Heart right ventricle (tissue), 16 donors: ENCODE results near the gene RAB44. TPM values are rescaled to one million over a fixed set of nuclear protein-coding genes. Genes with fewer than 3 reads are reported as not detected.
A peak's percentile ranks its signal among the peaks of the same experiment; 100 is the strongest.

Experiments
- ATAC-seq, 8 donors: fragments of 200-7000 bp; cut with Tn5 transposase; one replicate each; pipeline ENCODE4 v1.9.1; 2020; ENCODE audit warnings: mild to moderate bottlenecking in 8 of 8, moderate library complexity in 8 of 8, moderate number of reproducible peaks in 1 of 8
- DNase-seq, 2 donors: peaks; one replicate each; pipeline ENCODE4 v3.0.0-alpha.2; 2020
- H3K27ac ChIP-seq, 10 donors: fragments of 200-600 bp; sonication (generic) in 2 of 10; one replicate each; pipeline versions ENCODE4 v1.5.0 to v1.8.0; 2020 to 2022; ENCODE audit warnings: mild to moderate bottlenecking in 3 of 10
- H3K27me3 ChIP-seq, 7 donors: fragments of 200-600 bp; one replicate each; pipeline ENCODE4 v1.8.0; 2021 to 2022; ENCODE audit warnings: mild to moderate bottlenecking in 2 of 7
- H3K36me3 ChIP-seq, 9 donors: fragments of 200-600 bp; sonication (generic) in 1 of 9; one replicate each; pipeline versions ENCODE4 v1.5.0 to v1.8.0; 2020 to 2022; ENCODE audit warnings: mild to moderate bottlenecking in 2 of 9
- H3K4me1 ChIP-seq, 9 donors: fragments of 200-600 bp; sonication (generic) in 1 of 9; one replicate each; pipeline versions ENCODE4 v1.5.0 to v1.8.0; 2020 to 2022; ENCODE audit warnings: mild to moderate bottlenecking in 4 of 9
- H3K4me3 ChIP-seq, 10 donors: fragments of 200-600 bp; sonication (generic) in 2 of 10; one replicate each; pipeline versions ENCODE4 v1.5.0 to v1.8.0; 2020 to 2022; ENCODE audit warnings: mild to moderate bottlenecking in 7 of 10, moderate library complexity in 2 of 10
- H3K9me3 ChIP-seq, 11 donors: fragments of 200-600 bp in 10 of 11; sonication (generic) in 2 of 11; one replicate each; pipeline versions ENCODE4 v1.5.0 to v1.8.0; 2013 to 2022; ENCODE audit warnings: mild to moderate bottlenecking in 2 of 11, control low read depth in 1 of 11, moderate library complexity in 1 of 11
- WGBS, 2 donors: extraction: QIAGEN DNeasy Blood & Tissue Kit; methylation state at CpG; one replicate each; pipeline ENCODE4 v1.1.7; 2013; ENCODE audit warnings: inconsistent platforms in 1 of 2; 5-methylcytosine and 5-hydroxymethylcytosine counted together
- intact Hi-C, 10 donors: fragments of 100-400 bp; cut with DNase I; formaldehyde crosslinking; loops; one replicate each; pipeline versions ENCODE4 v1.11.1 to v1.14.2; 2022
- polyA plus RNA-seq, 2 donors: library from polyadenylated mRNA; stranded (reverse); fragments of 200-250 nt; gene quantifications; one replicate each; pipeline ENCODE4 v1.2.3, GENCODE V29; 2013
- total RNA-seq, 10 donors: library from RNA; stranded (reverse); fragmentation: NEBNext Ultra II Directional in 3 of 10; extraction: Animal tissue kit (Norgen Biotek cat#: 25700) in 3 of 10; gene quantifications; one replicate each; pipeline versions ENCODE4 v1.2.1 to v1.2.4, GENCODE V29; 2021 to 2023
- TF ChIP-seq, protein P1 (sequence below), 9 donors: fragments of 200-600 bp; sonication (generic) in 2 of 9; IDR thresholded peaks; one replicate each; pipeline versions ENCODE4 v1.5.0 to v1.8.0; 2021 to 2022; ENCODE audit warnings: antibody characterized with exemption in 9 of 9, mild to moderate bottlenecking in 5 of 9, moderate library complexity in 1 of 9
- donor health status: Arrhythmogenic right ventricular cardiomyopathy.
- donor health status: ischemic (EF 13 %, LVEDD 7.1; RV severe dilation, severe dysfunction).
- donor health status: healthy with polysubstance abuse.
- donor health status: DM: no; HTN: yes; CAD: no.
- donor health status: DM: no; HTN: no; CAD: no.
- donor health status: ischemic (EF 25% LVEDD 6.9; RV normal size, moderate dysfunction).
- donor health status: ischemic (EF 25% LVEDD 5.7; RV mildly dilated, moderate dysfunction).
- donor health status: healthy.
- donor health status: DM: yes; HTN: yes; CAD: no.
- donor health status: Ischemic cardiomyopathy.
- donor health status: ischemic (EF 35%, LVEDD 5.7; RV mildly dilated, moderate dysfunction).
- donor health status: nonischemic (EF 11% LVEDD 7.7; RV severe dilation, severe dysfunction).
- donor health status: DM: yes; HTN: yes; CAD: no.
- donor health status: PGD.
- donor health status: ischemic (EF 29% LVEDD 5.4; RV normal size, mild dysfunction).
- donor health status: nonischemic (EF 23%, LVEDD 6.1; RV moderate dilation, normal function).

RAB44 gene
- total and polyA plus RNA-seq, 12 donors = 0.03 to 0.39 (median 0.06) TPM; not detected in 6

DNA sequence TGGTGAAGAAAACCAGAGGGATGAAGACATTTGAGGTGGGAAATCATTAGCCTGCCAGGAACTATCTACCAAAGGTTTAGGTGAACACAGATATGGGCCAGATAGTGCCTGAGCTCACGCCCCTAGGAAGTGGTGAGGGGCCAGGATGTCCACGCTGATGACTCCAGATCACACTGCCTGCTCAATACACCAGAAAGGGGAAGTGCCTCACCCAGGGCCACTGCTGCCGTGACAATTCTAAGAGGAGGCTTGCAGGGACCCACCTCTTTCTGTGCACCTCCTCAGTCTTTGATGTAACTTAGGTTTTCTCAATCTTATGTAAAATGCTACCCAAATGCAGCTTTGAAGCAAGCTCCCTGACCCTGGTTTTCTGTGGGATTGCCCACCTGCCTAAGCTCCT lies 5.4 kb upstream of the RAB44 start:
- 62 to 65% methylated on average over 3 of the region's 3 CpGs for whole genome bisulfite sequencing, 2 donors
- DNase-seq (no peak), ATAC-seq (peak in 3 of 8 donors; percentile 28 to 44 (median 36))
- intact Hi-C loops = loop anchor here in 2 of 10 donors (5.0 to 10.0 kb wide), 3 partner anchors 35 to 65 kb away; no protein-coding TSS in a partner anchor
- Histone ChIP-seq H3K9me3 (peaks cover 0 to 3% (median 0%) of the 10 kb centered on the region in 11 donors), H3K36me3 (peaks cover 0 to 7% (median 1%) of the 10 kb centered on the region in 9 donors), H3K4me3 (no peak overlapping the region), H3K4me1 (peaks cover 0 to 23% (median 14%) of the 10 kb centered on the region in 9 donors), H3K27me3 (no peaks in the 10 kb centered on the region), H3K27ac (peak overlapping the region in 1 of 10 donors; percentile 27)
- TF ChIP-seq, protein P1, sequence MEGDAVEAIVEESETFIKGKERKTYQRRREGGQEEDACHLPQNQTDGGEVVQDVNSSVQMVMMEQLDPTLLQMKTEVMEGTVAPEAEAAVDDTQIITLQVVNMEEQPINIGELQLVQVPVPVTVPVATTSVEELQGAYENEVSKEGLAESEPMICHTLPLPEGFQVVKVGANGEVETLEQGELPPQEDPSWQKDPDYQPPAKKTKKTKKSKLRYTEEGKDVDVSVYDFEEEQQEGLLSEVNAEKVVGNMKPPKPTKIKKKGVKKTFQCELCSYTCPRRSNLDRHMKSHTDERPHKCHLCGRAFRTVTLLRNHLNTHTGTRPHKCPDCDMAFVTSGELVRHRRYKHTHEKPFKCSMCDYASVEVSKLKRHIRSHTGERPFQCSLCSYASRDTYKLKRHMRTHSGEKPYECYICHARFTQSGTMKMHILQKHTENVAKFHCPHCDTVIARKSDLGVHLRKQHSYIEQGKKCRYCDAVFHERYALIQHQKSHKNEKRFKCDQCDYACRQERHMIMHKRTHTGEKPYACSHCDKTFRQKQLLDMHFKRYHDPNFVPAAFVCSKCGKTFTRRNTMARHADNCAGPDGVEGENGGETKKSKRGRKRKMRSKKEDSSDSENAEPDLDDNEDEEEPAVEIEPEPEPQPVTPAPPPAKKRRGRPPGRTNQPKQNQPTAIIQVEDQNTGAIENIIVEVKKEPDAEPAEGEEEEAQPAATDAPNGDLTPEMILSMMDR (IDR thresholded peaks at IDR 0.05) = no peak

DNA sequence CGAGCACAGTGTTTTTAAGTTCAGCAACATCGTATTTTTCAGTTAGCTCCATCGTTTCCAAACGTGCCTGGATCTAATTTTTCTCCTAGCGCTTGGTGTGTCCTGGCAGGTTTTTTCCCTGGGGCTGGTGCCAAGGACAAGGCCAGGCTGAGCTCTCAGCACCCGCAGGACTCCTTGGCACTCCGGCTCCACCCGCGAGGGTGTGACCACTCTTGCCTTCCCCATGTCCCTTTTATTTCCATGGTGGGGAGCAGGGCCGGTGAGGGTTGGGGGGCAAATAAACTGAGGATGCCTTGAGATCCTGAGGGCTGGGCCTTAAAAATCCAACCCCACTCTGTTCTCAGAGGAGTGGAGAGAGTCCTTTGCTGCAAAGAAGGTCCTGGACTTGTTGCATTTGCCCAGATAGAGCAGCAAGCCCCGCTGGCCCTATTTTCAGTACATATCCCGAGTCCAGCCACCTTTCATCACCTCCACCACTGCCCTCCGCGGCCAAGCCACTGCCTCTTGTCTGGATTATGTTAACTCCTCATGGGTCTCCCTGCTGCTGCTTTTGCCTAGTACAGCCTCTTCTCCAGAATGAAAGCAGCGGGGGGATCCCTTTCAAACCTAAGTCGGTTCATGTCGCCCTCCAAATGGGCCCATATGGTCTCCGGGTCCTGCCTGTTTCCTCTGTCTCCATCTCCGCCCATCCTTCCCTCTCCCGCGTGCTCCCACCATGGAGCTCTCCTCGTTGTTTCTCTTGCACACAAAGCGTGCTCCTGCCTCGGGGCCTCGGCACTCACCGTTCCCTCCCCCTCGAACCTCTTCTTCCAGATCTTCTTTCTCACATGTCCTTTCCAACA lies 4.5 kb upstream of the RAB44 start:
- Histone ChIP-seq H3K27me3 (no peaks in the 10 kb centered on the region), H3K27ac (peak overlapping the region in 3 of 10 donors; percentile 27 to 53 (median 53)), H3K4me3 (peak overlapping the region in 2 of 10 donors; percentile 6 to 7), H3K9me3 (peaks cover 0 to 4% (median 0%) of the 10 kb centered on the region in 11 donors), H3K4me1 (peaks cover 0 to 30% (median 14%) of the 10 kb centered on the region in 9 donors), H3K36me3 (no peaks in the 10 kb centered on the region)
- 34 to 48% methylated on average over 27 of the region's 27 CpGs for WGBS, 2 donors
- peak; percentile 46 to 92 (median 80) for ATAC-seq
- TF ChIP-seq, protein P1 (IDR thresholded peaks at IDR 0.05) = no peak
- intact Hi-C loops = loop anchor here in 2 of 10 donors (5.0 to 10.0 kb wide), 3 partner anchors 34 to 64 kb away; no protein-coding TSS in a partner anchor
- DNase-seq = peak; percentile 49 to 65

DNA sequence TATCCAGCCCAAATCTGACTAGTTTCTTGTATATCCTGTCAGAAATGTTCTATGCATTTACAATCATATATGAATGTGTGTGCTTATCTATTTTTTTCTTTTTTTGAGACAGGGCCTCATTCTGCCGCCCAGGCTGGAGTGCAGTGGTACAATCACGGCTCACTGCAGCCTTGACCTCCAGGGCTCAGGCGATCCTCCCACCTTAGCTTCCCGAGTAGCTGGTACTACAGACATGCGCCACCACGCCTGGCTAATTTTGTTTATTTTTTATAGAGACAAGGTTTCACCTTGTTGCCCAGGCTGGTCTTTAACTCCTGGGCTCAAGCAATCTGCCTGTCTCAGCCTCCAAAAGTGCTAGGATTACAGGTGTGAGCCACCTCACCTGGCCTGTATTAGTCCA lies 3.0 kb upstream of the RAB44 start:
- Histone ChIP-seq H3K27me3 (no peaks in the 10 kb centered on the region), H3K4me3 (no peak overlapping the region), H3K27ac (no peak overlapping the region), H3K9me3 (peaks cover 0 to 4% (median 0%) of the 10 kb centered on the region in 11 donors), H3K36me3 (no peaks in the 10 kb centered on the region), H3K4me1 (peaks cover 0 to 41% (median 14%) of the 10 kb centered on the region in 9 donors)
- DNase-seq (no peak), ATAC-seq (no peak)
- TF ChIP-seq, protein P1 (IDR thresholded peaks at IDR 0.05) = no peak
- intact Hi-C loops = loop anchor here in 2 of 10 donors (5.0 to 10.0 kb wide), 3 partner anchors 33 to 63 kb away; no protein-coding TSS in a partner anchor
- 95 to 96% methylated on average over 6 of the region's 6 CpGs for WGBS, 2 donors

DNA sequence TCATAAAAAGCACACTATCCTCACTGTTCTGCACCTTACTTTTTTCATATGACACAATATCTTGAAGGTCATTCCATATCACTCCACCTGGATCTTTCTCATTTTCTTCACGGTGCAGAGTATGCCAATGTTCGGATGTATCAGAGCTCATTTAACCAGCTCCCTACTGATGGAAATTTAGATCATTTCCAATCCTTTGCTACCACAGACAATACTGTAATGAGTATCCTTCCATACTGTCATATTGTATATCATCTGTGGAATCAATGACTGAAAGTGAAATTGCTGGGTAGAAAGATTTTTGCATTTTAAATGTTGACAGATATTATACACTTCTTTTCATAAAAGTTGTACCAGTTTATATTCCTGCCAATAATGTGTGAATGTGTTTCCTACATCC lies 2.2 kb upstream of the RAB44 start:
- no peak for DNase-seq
- Histone ChIP-seq H3K4me3 (no peak overlapping the region), H3K36me3 (no peaks in the 10 kb centered on the region), H3K27me3 (no peaks in the 10 kb centered on the region), H3K4me1 (peaks cover 0 to 45% (median 14%) of the 10 kb centered on the region in 9 donors), H3K27ac (no peak overlapping the region), H3K9me3 (peaks cover 0 to 4% (median 0%) of the 10 kb centered on the region in 11 donors)
- no peak for ATAC-seq
- WGBS, 2 donors = 69 to 70% methylated on average over 2 of the region's 2 CpGs
- intact Hi-C loops = loop anchor here in 1 of 10 donors (10.0 kb wide), 1 partner anchor 59 kb away; no protein-coding TSS in a partner anchor
- TF ChIP-seq, protein P1 (IDR thresholded peaks at IDR 0.05) = no peak
